GM23338 (cell line): ENCODE data around the gene NPTXR. TPM values are rescaled to one million over a fixed set of nuclear protein-coding genes. Genes with fewer than 3 reads are reported as not detected.

Source experiments
- ATAC-seq: fragments of 200-7000 bp; cut with Tn5 transposase; 3 replicates; pipeline ENCODE4 v1.9.1; 2020
- DNase-seq: peaks from one replicate; pipeline ENCODE4 v3.0.0-alpha.2; 2015; ENCODE audit warnings: low spot score
- H2AFZ ChIP-seq: fragments of 200-600 bp; sonication (generic); 2 replicates; pipeline ENCODE4 v1.8.0; 2016; ENCODE audit warnings: antibody characterized with exemption, mild to moderate bottlenecking, moderate library complexity
- H3F3A ChIP-seq: fragments of 200-600 bp; sonication (generic); replicated peaks from 2 replicates; pipeline ENCODE4 v1.8.0; 2017; ENCODE audit warnings: antibody characterized with exemption, mixed run types, low read depth
- H3K27ac ChIP-seq: fragments of 200-600 bp; sonication (generic); 2 replicates; pipeline ENCODE4 v1.6.1; 2016; ENCODE audit warnings: low read depth
- H3K27me3 ChIP-seq: fragments of 200-600 bp; sonication (generic); 2 replicates; pipeline ENCODE4 v1.8.0; 2016; ENCODE audit warnings: mild to moderate bottlenecking, mixed run types, moderate library complexity; ENCODE audit not compliant: insufficient read depth
- H3K36me3 ChIP-seq: fragments of 200-600 bp; sonication (generic); 2 replicates; pipeline ENCODE4 v1.8.0; 2016; ENCODE audit warnings: mild to moderate bottlenecking; ENCODE audit not compliant: insufficient read depth
- H3K4me1 ChIP-seq: fragments of 200-600 bp; sonication (generic); 2 replicates; pipeline ENCODE4 v1.8.0; 2016; ENCODE audit warnings: mild to moderate bottlenecking, moderate library complexity; ENCODE audit not compliant: insufficient read depth
- H3K4me2 ChIP-seq: fragments of 200-600 bp; sonication (generic); 2 replicates; pipeline ENCODE4 v1.7.1; 2017; ENCODE audit warnings: mixed run types
- H3K4me3 ChIP-seq: fragments of 200-600 bp; sonication (generic); 2 replicates; pipeline ENCODE4 v1.6.1; 2016; ENCODE audit warnings: mixed run types
- H3K79me2 ChIP-seq: fragments of 200-600 bp; sonication (generic); replicated peaks from 2 replicates; pipeline ENCODE4 v1.8.0; 2017; ENCODE audit warnings: mild to moderate bottlenecking; ENCODE audit not compliant: insufficient read depth
- H3K9me2 ChIP-seq: fragments of 200-600 bp; sonication (generic); 2 replicates; pipeline ENCODE4 v1.8.0; 2017; ENCODE audit not compliant: insufficient read depth
- H4K20me1 ChIP-seq: fragments of 200-600 bp; sonication (generic); replicated peaks from 2 replicates; pipeline ENCODE4 v1.8.0; 2017; ENCODE audit warnings: mild to moderate bottlenecking; ENCODE audit not compliant: insufficient read depth
- H3K27ac Mint-ChIP-seq: 2 replicates; pipeline ENCODE4 v1.8.0; 2020; ENCODE audit warnings: inconsistent platforms, mild to moderate bottlenecking, moderate library complexity, mixed read lengths
- H3K27me3 Mint-ChIP-seq: 3 replicates; pipeline ENCODE4 v1.8.0; 2022; ENCODE audit warnings: low read depth, mild to moderate bottlenecking, moderate library complexity, mixed read lengths, inconsistent platforms; ENCODE audit not compliant: insufficient read depth, poor library complexity
- H3K36me3 Mint-ChIP-seq: 3 replicates; pipeline ENCODE4 v1.8.0; 2021; ENCODE audit warnings: low read depth, mild to moderate bottlenecking, inconsistent platforms, moderate library complexity, mixed read lengths
- H3K4me1 Mint-ChIP-seq: 3 replicates; pipeline ENCODE4 v1.8.0; 2020; ENCODE audit warnings: mild to moderate bottlenecking, inconsistent platforms, mixed read lengths
- H3K4me3 Mint-ChIP-seq: 3 replicates; pipeline ENCODE4 v1.8.0; 2021; ENCODE audit warnings: moderate library complexity, mild to moderate bottlenecking, inconsistent platforms, mixed read lengths
- H3K9me3 Mint-ChIP-seq: 3 replicates; pipeline ENCODE4 v1.8.0; 2020; ENCODE audit warnings: moderate library complexity, mild to moderate bottlenecking, inconsistent platforms, mixed read lengths
- CREB1 ChIP-seq: fragments of 250-450 bp; sonication (Bioruptor Pico); IDR thresholded peaks from 2 replicates; pipeline ENCODE4 v1.5.0; 2020; ENCODE audit warnings: low read depth, mild to moderate bottlenecking, moderate library complexity
- EZH2phosphoT487 ChIP-seq: fragments of 200-600 bp; sonication (generic); IDR thresholded peaks from one replicate; pipeline ENCODE4 v1.8.1; 2018; ENCODE audit warnings: antibody characterized with exemption; ENCODE audit not compliant: unreplicated experiment
- JUNB ChIP-seq: IDR thresholded peaks from one replicate; pipeline ENCODE4 v1.6.1; 2016; ENCODE audit warnings: antibody characterized with exemption; ENCODE audit not compliant: unreplicated experiment
- POLR2AphosphoS5 ChIP-seq: IDR thresholded peaks from 2 replicates; pipeline ENCODE4 v1.6.1; 2016; ENCODE audit warnings: antibody characterized with exemption, low read depth
- ZNF114 ChIP-seq: fragments of 250-450 bp; sonication (Bioruptor Pico); IDR thresholded peaks from 2 replicates; pipeline ENCODE4 v1.5.0; 2020; ENCODE audit warnings: mild to moderate bottlenecking, moderate library complexity
- ZNF331 ChIP-seq: fragments of 250-450 bp; sonication (Bioruptor Pico); IDR thresholded peaks from 2 replicates; pipeline ENCODE4 v1.5.0; 2020; ENCODE audit warnings: low read depth, mild to moderate bottlenecking, moderate library complexity
- ZNF462 ChIP-seq: fragments of 250-450 bp; sonication (Bioruptor Pico); IDR thresholded peaks from 2 replicates; pipeline ENCODE4 v1.5.0; 2020; ENCODE audit warnings: mild to moderate bottlenecking, moderate library complexity
- polyA plus RNA-seq: library from polyadenylated mRNA; unstranded; fragments of >200 nt; fragmentation: Nextera tagmentation; extraction: Ambion mirVana; gene quantifications from 2 replicates; pipeline ENCODE4 v1.2.1, GENCODE V29; 2016
- total RNA-seq: library from RNA; depleted of rRNA; stranded (reverse); fragments of >200 nt; shearing (Covaris generic); gene quantifications from 2 replicates; pipeline ENCODE4 v1.2.3, GENCODE V29; 2014

The NPTXR gene
- total and polyA plus RNA-seq, 2 experiments from 2014 or later: 0.89 to 13.4 TPM

GRCh38 chr22:38798496-38798895 lies 45.3 kb downstream of the NPTXR start (continued):
- TF ChIP-seq ZNF462 (CRISPR knock-in tag): no peak

- Mint-ChIP-seq H3K27me3 (peaks cover 8% of the 10 kb centered on the region), H3K27ac (no peak overlapping the region), H3K4me3 (no peak overlapping the region), H3K9me3 (no peaks in the 10 kb centered on the region), H3K36me3 (peaks cover 3% of the 10 kb centered on the region; the same call in 1 of the 3 replicates), H3K4me1 (peaks cover 6% of the 10 kb centered on the region; the same call in 2 of the 3 replicates)
- Histone ChIP-seq H3K79me2 (no peaks in the 10 kb centered on the region), H3K9me2 (peaks cover 4% of the 10 kb centered on the region), H3K4me1 (peaks cover 10% of the 10 kb centered on the region), H4K20me1 (no peaks in the 10 kb centered on the region), H3K36me3 (no peaks in the 10 kb centered on the region), H3K4me3 (no peak overlapping the region), H3K27me3 (no peaks in the 10 kb centered on the region), H2AFZ (no peak overlapping the region), H3F3A (no peaks in the 10 kb centered on the region), H3K27ac (no peak overlapping the region), H3K4me2 (no peak overlapping the region)
- no peak for ATAC-seq
- DNase-seq: no peak
- TF ChIP-seq ZNF462 (CRISPR knock-in tag): no peak
- no peak for TF ChIP-seq ZNF114 (CRISPR knock-in tag)
- TF ChIP-seq ZNF331 (CRISPR knock-in tag): no peak
- TF ChIP-seq POLR2AphosphoS5: no peak
- no peak for TF ChIP-seq EZH2phosphoT487
- TF ChIP-seq JUNB: no peak
- TF ChIP-seq CREB1 (CRISPR knock-in tag): no peak
Observed at GRCh38 chr22:38796262-38796957, 47.4 kb downstream of the NPTXR start.
